ENCODE data around the gene VAMP8.

The VAMP8 gene

GRCh38 chr2:85564144-85564563 lies 13.2 kb upstream of the VAMP8 start:
- TF ChIP-seq CTCF (IDR thresholded peaks at IDR 0.05; ENCODE audit: insufficient read depth, low read depth, low read length, missing control alignments) = no peak
- DNase-seq (ENCODE audit: low read depth) = no peak
- no peak overlapping the region for H3K4me3 ChIP-seq (ENCODE audit: low read length)

GRCh38 chr2:85566265-85566664 lies 11.1 kb upstream of the VAMP8 start:
- H3K4me3 ChIP-seq (ENCODE audit: low read length) = no peak overlapping the region
- no peak for TF ChIP-seq CTCF (IDR thresholded peaks at IDR 0.05; ENCODE audit: insufficient read depth, low read depth, low read length, missing control alignments)
- no peak for DNase-seq (ENCODE audit: low read depth)

GRCh38 chr2:85575739-85576138 lies 1.6 kb upstream of the VAMP8 start:
- H3K4me3 ChIP-seq (ENCODE audit: low read length) = no peak overlapping the region
- TF ChIP-seq CTCF (IDR thresholded peaks at IDR 0.05; ENCODE audit: insufficient read depth, low read depth, low read length, missing control alignments) = no peak
- no peak for DNase-seq (ENCODE audit: low read depth)

GRCh38 chr2:85577063-85577385 lies 362 bp upstream of the VAMP8 start:
- TF ChIP-seq CTCF (IDR thresholded peaks at IDR 0.05; ENCODE audit: insufficient read depth, low read depth, low read length, missing control alignments) = no peak
- no peak for DNase-seq (ENCODE audit: low read depth)
- no peak overlapping the region for H3K4me3 ChIP-seq (ENCODE audit: low read length)

GRCh38 chr2:85578243-85579180 lies 1.1 kb downstream of the VAMP8 start:
- DNase-seq (ENCODE audit: low read depth) = no peak
- H3K4me3 ChIP-seq (ENCODE audit: low read length) = peak overlapping the region; percentile 87
- TF ChIP-seq CTCF (IDR thresholded peaks at IDR 0.05; ENCODE audit: insufficient read depth, low read depth, low read length, missing control alignments) = no peak

- no peak for DNase-seq (ENCODE audit: low read depth)
- peak overlapping the region; percentile 87 for H3K4me3 ChIP-seq (ENCODE audit: low read length)
- no peak for TF ChIP-seq CTCF (IDR thresholded peaks at IDR 0.05; ENCODE audit: insufficient read depth, low read depth, low read length, missing control alignments)
Measured at GRCh38 chr2:85579266-85579935, 2.0 kb downstream of the VAMP8 start.

Data from epithelial cell of esophagus (primary cell).